HCT116 (cell line): ENCODE data around the gene C4orf36.

Experiments used
- POLR2A ChIP-seq: IDR thresholded peaks from 2 replicates; pipeline ENCODE4 v1.7.0; 2011; ENCODE audit warnings: borderline replicate concordance; ENCODE audit not compliant: insufficient read depth, insufficient read length; ENCODE audit errors: extremely low read depth
- TCF7L2 ChIP-seq: IDR thresholded peaks from 2 replicates; pipeline ENCODE4 v1.7.0; 2011; ENCODE audit warnings: borderline replicate concordance, inconsistent platforms; ENCODE audit not compliant: insufficient read depth, insufficient read length; ENCODE audit errors: extremely low read depth

DNA sequence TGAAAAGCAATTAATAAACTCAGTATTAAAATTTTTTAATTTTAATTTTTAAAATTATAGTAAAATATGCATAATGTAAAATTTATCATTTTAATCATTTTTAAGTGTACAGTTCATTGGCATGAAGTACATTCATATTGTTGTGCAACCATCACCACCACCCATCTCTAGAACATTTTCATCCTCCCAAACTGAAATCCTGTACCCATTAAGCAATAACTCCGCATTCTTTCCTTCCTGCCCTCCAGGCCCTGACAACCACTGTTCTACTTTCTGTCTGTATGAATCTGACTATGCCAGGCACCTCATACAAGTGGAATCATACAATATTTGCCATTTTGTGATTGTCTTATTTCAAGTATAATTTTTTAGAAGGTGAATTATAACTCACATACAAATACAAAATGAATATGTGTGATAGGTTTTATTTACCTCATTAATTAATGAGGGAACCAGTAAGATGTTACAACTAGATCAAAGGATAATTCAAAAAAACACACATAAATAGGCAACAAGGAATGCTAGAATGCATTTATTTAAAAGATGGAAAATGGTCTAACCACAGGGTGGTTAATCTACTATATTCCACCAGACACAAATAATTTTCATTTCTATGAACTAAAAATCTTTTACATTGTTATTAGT lies 29.5 kb upstream of the C4orf36 start:
- TF ChIP-seq POLR2A (no peak), TCF7L2 (no peak)
